Measurements from ENCODE around the gene GBP4.

GBP4 gene

DNA sequence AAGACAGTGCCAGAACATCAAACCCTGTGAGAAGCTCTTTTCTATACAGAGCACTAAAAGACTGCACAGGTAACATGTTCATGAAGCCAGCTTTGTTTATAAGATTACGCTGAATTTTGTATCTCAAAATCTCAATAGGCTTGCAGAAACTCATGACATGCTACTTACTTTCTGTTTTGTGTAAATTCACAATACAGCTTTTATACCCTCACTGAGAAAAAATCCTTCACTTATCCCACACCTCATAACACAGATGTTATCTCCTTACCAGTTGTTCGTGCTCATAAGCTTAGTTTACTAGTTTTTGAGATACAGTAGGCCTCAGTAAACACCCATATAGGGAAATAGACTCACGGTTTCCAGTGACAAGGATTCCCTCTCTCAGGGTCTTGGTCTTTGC is 48.8 kb downstream of the GBP4 start:
- Histone ChIP-seq H3K36me3 (ENCODE audit: insufficient read depth, low read length) (no peaks in the 10 kb centered on the region), H3K9ac (ENCODE audit: low read depth, low read length) (no peak overlapping the region), H3K9me3 (ENCODE audit: control insufficient read depth, insufficient read depth, low read length) (no peaks in the 10 kb centered on the region), H3K4me1 (ENCODE audit: insufficient read depth, low read length) (no peaks in the 10 kb centered on the region)

- no peaks in the 10 kb centered on the region for H3K4me1 ChIP-seq (ENCODE audit: insufficient read depth, low read length)
- H3K9me3 ChIP-seq (ENCODE audit: control insufficient read depth, insufficient read depth, low read length): no peaks in the 10 kb centered on the region
- H3K36me3 ChIP-seq (ENCODE audit: insufficient read depth, low read length): no peaks in the 10 kb centered on the region
- H3K9ac ChIP-seq (ENCODE audit: low read depth, low read length): no peak overlapping the region
Measured at GRCh38 chr1:89149229-89149628, 49.5 kb downstream of the GBP4 start.

- no peaks in the 10 kb centered on the region for H3K36me3 ChIP-seq (ENCODE audit: insufficient read depth, low read length)
- no peaks in the 10 kb centered on the region for H3K4me1 ChIP-seq (ENCODE audit: insufficient read depth, low read length)
- H3K9me3 ChIP-seq (ENCODE audit: control insufficient read depth, insufficient read depth, low read length): no peaks in the 10 kb centered on the region
- H3K9ac ChIP-seq (ENCODE audit: low read depth, low read length): no peak overlapping the region
Measured at GRCh38 chr1:89147678-89148658, 50.8 kb downstream of the GBP4 start.

GRCh38 chr1:89146721-89147120 is 52.0 kb downstream of the GBP4 start:
- H3K36me3 ChIP-seq (ENCODE audit: insufficient read depth, low read length): no peaks in the 10 kb centered on the region
- no peak overlapping the region for H3K9ac ChIP-seq (ENCODE audit: low read depth, low read length)
- no peaks in the 10 kb centered on the region for H3K9me3 ChIP-seq (ENCODE audit: control insufficient read depth, insufficient read depth, low read length)
- no peaks in the 10 kb centered on the region for H3K4me1 ChIP-seq (ENCODE audit: insufficient read depth, low read length)

GRCh38 chr1:89143484-89143883 is 55.3 kb downstream of the GBP4 start:
- H3K9me3 ChIP-seq (ENCODE audit: control insufficient read depth, insufficient read depth, low read length): no peaks in the 10 kb centered on the region
- no peaks in the 10 kb centered on the region for H3K4me1 ChIP-seq (ENCODE audit: insufficient read depth, low read length)
- H3K9ac ChIP-seq (ENCODE audit: low read depth, low read length): no peak overlapping the region
- H3K36me3 ChIP-seq (ENCODE audit: insufficient read depth, low read length): no peaks in the 10 kb centered on the region

GRCh38 chr1:89142160-89142559 is 56.6 kb downstream of the GBP4 start:
- H3K9me3 ChIP-seq (ENCODE audit: control insufficient read depth, insufficient read depth, low read length): no peaks in the 10 kb centered on the region
- no peak overlapping the region for H3K9ac ChIP-seq (ENCODE audit: low read depth, low read length)
- no peaks in the 10 kb centered on the region for H3K36me3 ChIP-seq (ENCODE audit: insufficient read depth, low read length)
- H3K4me1 ChIP-seq (ENCODE audit: insufficient read depth, low read length): no peaks in the 10 kb centered on the region

GRCh38 chr1:89133747-89134146 is 65.0 kb downstream of the GBP4 start:
- H3K4me1 ChIP-seq (ENCODE audit: insufficient read depth, low read length): no peaks in the 10 kb centered on the region
- H3K9me3 ChIP-seq (ENCODE audit: control insufficient read depth, insufficient read depth, low read length): no peaks in the 10 kb centered on the region
- H3K9ac ChIP-seq (ENCODE audit: low read depth, low read length): no peak overlapping the region
- no peaks in the 10 kb centered on the region for H3K36me3 ChIP-seq (ENCODE audit: insufficient read depth, low read length)

Measured in ES-I3 (cell line).